GM12878 (cell line): Measurements from ENCODE around the gene ANKIB1. TPM values are rescaled to one million over a fixed set of nuclear protein-coding genes. Genes with fewer than 3 reads are reported as not detected.
A peak's percentile ranks its signal among the peaks of the same experiment; 100 is the strongest.

Experiments used
- CREB1 ChIP-seq: IDR thresholded peaks from 2 replicates; pipeline ENCODE4 v1.6.1; 2012; ENCODE audit warnings: low read depth, mild to moderate bottlenecking, inconsistent platforms
- ESRRA ChIP-seq: IDR thresholded peaks from 2 replicates; pipeline ENCODE4 v1.6.1; 2012; ENCODE audit warnings: mild to moderate bottlenecking, low read length, improper control_type of control experiment
- GABPA ChIP-seq: IDR thresholded peaks from 2 replicates; pipeline ENCODE4 v1.6.1; 2014; ENCODE audit warnings: antibody characterized with exemption, low read depth, mild to moderate bottlenecking, inconsistent platforms
- MYB ChIP-seq: fragments of 150-350 bp; IDR thresholded peaks from 2 replicates; pipeline ENCODE4 v1.6.1; 2014; ENCODE audit warnings: mild to moderate bottlenecking, low read depth, low read length, borderline replicate concordance
- NKRF ChIP-seq: fragments of 450-650 bp; conservative IDR thresholded peaks from 2 replicates; pipeline ENCODE4 v1.6.1; 2017; ENCODE audit warnings: mild to moderate bottlenecking, moderate library complexity
- SPI1 ChIP-seq: IDR thresholded peaks from 2 replicates; pipeline ENCODE4 v1.6.1; 2011; ENCODE audit warnings: low read depth, mild to moderate bottlenecking, low read length, moderate library complexity, borderline replicate concordance; ENCODE audit not compliant: insufficient read depth
- TCF3 ChIP-seq: IDR thresholded peaks from 2 replicates; pipeline ENCODE4 v1.6.1; 2012; ENCODE audit warnings: low read depth, mild to moderate bottlenecking, low read length, borderline replicate concordance; ENCODE audit not compliant: insufficient read depth
- ZBED1 ChIP-seq: IDR thresholded peaks from 2 replicates; pipeline ENCODE4 v1.6.1; 2016; ENCODE audit warnings: borderline replicate concordance
- ZNF24 ChIP-seq: fragments of 450-650 bp; IDR thresholded peaks from 2 replicates; pipeline ENCODE4 v1.6.1; 2017; ENCODE audit warnings: antibody characterized with exemption, mild to moderate bottlenecking
- polyA plus RNA-seq, 11 experiments: library from polyadenylated mRNA; depleted of rRNA in 4 of 11; unstranded in 6 of 11; stranded (reverse) in 5 of 11; fragments of >200 nt; fragmentation: Nextera tagmentation in 4 of 11; fragmentation: Illumina TruSeq in 1 of 11; extraction: Ambion mirVana in 4 of 11; extraction: Trizol in 1 of 11; gene quantifications; 1 replicate in 1 of 11; 2 replicates in 10 of 11; pipeline versions ENCODE4 v1.2.1 to v1.2.3, GENCODE V29; 2011 to 2016; ENCODE audit warnings: inconsistent platforms in 2 of 11, missing spikeins in 2 of 11, low read depth in 1 of 11
- total RNA-seq, 4 experiments: library from RNA; depleted of rRNA in 3 of 4; stranded (reverse); fragments of >200 nt in 3 of 4; fragmentation: Illumina TruSeq in 1 of 4; extraction: Trizol in 1 of 4; gene quantifications; 2 replicates each; pipeline versions ENCODE4 v1.2.1 to v1.2.3, GENCODE V29; 2013 to 2021
- TF ChIP-seq, protein P1 (sequence below): fragments of 450-650 bp; formaldehyde crosslinking; IDR thresholded peaks from 2 replicates; pipeline ENCODE4 v1.4.0; 2020; ENCODE audit warnings: mild to moderate bottlenecking, moderate library complexity
- TF ChIP-seq, protein P2 (sequence below): IDR thresholded peaks from 2 replicates; pipeline ENCODE4 v1.6.1; 2012; ENCODE audit warnings: mild to moderate bottlenecking, low read depth, low read length
- TF ChIP-seq, protein P3 (sequence below): fragments of 450-650 bp; IDR thresholded peaks from 2 replicates; pipeline ENCODE4 v1.6.1; 2017; ENCODE audit warnings: antibody characterized with exemption, mild to moderate bottlenecking, moderate library complexity
- TF ChIP-seq, protein P4 (sequence below): fragments of 450-650 bp; IDR thresholded peaks from 2 replicates; pipeline ENCODE4 v1.6.1; 2017; ENCODE audit warnings: mild to moderate bottlenecking, moderate library complexity

The ANKIB1 gene
- total and polyA plus RNA-seq, 10 of the 15 experiments (the other 5 are each of a cell fraction or from before 2014, with no cell fraction given) = 9.0 to 54.0 (median 21.9) TPM

- TF ChIP-seq, protein P1, sequence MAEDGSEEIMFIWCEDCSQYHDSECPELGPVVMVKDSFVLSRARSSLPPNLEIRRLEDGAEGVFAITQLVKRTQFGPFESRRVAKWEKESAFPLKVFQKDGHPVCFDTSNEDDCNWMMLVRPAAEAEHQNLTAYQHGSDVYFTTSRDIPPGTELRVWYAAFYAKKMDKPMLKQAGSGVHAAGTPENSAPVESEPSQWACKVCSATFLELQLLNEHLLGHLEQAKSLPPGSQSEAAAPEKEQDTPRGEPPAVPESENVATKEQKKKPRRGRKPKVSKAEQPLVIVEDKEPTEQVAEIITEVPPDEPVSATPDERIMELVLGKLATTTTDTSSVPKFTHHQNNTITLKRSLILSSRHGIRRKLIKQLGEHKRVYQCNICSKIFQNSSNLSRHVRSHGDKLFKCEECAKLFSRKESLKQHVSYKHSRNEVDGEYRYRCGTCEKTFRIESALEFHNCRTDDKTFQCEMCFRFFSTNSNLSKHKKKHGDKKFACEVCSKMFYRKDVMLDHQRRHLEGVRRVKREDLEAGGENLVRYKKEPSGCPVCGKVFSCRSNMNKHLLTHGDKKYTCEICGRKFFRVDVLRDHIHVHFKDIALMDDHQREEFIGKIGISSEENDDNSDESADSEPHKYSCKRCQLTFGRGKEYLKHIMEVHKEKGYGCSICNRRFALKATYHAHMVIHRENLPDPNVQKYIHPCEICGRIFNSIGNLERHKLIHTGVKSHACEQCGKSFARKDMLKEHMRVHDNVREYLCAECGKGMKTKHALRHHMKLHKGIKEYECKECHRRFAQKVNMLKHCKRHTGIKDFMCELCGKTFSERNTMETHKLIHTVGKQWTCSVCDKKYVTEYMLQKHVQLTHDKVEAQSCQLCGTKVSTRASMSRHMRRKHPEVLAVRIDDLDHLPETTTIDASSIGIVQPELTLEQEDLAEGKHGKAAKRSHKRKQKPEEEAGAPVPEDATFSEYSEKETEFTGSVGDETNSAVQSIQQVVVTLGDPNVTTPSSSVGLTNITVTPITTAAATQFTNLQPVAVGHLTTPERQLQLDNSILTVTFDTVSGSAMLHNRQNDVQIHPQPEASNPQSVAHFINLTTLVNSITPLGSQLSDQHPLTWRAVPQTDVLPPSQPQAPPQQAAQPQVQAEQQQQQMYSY (CRISPR knock-in tag) = no peak
- no peak for TF ChIP-seq SPI1
- TF ChIP-seq, protein P2, sequence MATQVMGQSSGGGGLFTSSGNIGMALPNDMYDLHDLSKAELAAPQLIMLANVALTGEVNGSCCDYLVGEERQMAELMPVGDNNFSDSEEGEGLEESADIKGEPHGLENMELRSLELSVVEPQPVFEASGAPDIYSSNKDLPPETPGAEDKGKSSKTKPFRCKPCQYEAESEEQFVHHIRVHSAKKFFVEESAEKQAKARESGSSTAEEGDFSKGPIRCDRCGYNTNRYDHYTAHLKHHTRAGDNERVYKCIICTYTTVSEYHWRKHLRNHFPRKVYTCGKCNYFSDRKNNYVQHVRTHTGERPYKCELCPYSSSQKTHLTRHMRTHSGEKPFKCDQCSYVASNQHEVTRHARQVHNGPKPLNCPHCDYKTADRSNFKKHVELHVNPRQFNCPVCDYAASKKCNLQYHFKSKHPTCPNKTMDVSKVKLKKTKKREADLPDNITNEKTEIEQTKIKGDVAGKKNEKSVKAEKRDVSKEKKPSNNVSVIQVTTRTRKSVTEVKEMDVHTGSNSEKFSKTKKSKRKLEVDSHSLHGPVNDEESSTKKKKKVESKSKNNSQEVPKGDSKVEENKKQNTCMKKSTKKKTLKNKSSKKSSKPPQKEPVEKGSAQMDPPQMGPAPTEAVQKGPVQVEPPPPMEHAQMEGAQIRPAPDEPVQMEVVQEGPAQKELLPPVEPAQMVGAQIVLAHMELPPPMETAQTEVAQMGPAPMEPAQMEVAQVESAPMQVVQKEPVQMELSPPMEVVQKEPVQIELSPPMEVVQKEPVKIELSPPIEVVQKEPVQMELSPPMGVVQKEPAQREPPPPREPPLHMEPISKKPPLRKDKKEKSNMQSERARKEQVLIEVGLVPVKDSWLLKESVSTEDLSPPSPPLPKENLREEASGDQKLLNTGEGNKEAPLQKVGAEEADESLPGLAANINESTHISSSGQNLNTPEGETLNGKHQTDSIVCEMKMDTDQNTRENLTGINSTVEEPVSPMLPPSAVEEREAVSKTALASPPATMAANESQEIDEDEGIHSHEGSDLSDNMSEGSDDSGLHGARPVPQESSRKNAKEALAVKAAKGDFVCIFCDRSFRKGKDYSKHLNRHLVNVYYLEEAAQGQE = no peak
- TF ChIP-seq GABPA = peak; percentile 77
- no peak for TF ChIP-seq TCF3
- TF ChIP-seq, protein P3, sequence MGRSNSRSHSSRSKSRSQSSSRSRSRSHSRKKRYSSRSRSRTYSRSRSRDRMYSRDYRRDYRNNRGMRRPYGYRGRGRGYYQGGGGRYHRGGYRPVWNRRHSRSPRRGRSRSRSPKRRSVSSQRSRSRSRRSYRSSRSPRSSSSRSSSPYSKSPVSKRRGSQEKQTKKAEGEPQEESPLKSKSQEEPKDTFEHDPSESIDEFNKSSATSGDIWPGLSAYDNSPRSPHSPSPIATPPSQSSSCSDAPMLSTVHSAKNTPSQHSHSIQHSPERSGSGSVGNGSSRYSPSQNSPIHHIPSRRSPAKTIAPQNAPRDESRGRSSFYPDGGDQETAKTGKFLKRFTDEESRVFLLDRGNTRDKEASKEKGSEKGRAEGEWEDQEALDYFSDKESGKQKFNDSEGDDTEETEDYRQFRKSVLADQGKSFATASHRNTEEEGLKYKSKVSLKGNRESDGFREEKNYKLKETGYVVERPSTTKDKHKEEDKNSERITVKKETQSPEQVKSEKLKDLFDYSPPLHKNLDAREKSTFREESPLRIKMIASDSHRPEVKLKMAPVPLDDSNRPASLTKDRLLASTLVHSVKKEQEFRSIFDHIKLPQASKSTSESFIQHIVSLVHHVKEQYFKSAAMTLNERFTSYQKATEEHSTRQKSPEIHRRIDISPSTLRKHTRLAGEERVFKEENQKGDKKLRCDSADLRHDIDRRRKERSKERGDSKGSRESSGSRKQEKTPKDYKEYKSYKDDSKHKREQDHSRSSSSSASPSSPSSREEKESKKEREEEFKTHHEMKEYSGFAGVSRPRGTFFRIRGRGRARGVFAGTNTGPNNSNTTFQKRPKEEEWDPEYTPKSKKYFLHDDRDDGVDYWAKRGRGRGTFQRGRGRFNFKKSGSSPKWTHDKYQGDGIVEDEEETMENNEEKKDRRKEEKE = no peak
- TF ChIP-seq, protein P4, sequence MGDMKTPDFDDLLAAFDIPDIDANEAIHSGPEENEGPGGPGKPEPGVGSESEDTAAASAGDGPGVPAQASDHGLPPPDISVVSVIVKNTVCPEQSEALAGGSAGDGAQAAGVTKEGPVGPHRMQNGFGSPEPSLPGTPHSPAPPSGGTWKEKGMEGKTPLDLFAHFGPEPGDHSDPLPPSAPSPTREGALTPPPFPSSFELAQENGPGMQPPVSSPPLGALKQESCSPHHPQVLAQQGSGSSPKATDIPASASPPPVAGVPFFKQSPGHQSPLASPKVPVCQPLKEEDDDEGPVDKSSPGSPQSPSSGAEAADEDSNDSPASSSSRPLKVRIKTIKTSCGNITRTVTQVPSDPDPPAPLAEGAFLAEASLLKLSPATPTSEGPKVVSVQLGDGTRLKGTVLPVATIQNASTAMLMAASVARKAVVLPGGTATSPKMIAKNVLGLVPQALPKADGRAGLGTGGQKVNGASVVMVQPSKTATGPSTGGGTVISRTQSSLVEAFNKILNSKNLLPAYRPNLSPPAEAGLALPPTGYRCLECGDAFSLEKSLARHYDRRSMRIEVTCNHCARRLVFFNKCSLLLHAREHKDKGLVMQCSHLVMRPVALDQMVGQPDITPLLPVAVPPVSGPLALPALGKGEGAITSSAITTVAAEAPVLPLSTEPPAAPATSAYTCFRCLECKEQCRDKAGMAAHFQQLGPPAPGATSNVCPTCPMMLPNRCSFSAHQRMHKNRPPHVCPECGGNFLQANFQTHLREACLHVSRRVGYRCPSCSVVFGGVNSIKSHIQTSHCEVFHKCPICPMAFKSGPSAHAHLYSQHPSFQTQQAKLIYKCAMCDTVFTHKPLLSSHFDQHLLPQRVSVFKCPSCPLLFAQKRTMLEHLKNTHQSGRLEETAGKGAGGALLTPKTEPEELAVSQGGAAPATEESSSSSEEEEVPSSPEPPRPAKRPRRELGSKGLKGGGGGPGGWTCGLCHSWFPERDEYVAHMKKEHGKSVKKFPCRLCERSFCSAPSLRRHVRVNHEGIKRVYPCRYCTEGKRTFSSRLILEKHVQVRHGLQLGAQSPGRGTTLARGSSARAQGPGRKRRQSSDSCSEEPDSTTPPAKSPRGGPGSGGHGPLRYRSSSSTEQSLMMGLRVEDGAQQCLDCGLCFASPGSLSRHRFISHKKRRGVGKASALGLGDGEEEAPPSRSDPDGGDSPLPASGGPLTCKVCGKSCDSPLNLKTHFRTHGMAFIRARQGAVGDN = 0 out of 2 replicates have a peak, but pooled peaks have one; percentile 9
- peak; percentile 94 for TF ChIP-seq CREB1
- no peak for TF ChIP-seq ESRRA
- TF ChIP-seq MYB = no peak
- no peak for TF ChIP-seq NKRF
- no peak for TF ChIP-seq ZBED1
- TF ChIP-seq ZNF24 = no peak
Measured at GRCh38 chr7:92448205-92448747, 202.5 kb downstream of the ANKIB1 start (continued).
